ENCODE results near the gene INPP4B.

DNA sequence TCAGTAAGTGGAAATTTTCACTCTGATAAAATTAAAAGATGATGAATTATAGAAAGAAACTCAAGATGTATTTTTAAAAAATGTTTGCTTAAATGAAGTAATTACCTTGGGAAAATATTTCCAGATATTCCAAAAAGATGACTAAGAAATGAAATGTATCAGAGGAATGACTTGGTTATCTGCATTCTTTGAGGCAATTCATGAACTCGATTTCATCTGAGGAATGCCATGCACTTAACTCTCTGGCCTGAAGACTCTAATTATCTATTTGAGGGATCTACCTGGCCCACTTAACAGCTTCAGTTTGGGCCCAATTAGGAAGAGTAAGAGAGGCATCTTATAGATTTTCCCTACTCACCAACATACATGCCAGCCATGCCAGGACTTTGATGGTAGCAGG is 182.3 kb downstream of the INPP4B start:
- TF ChIP-seq, protein P1, sequence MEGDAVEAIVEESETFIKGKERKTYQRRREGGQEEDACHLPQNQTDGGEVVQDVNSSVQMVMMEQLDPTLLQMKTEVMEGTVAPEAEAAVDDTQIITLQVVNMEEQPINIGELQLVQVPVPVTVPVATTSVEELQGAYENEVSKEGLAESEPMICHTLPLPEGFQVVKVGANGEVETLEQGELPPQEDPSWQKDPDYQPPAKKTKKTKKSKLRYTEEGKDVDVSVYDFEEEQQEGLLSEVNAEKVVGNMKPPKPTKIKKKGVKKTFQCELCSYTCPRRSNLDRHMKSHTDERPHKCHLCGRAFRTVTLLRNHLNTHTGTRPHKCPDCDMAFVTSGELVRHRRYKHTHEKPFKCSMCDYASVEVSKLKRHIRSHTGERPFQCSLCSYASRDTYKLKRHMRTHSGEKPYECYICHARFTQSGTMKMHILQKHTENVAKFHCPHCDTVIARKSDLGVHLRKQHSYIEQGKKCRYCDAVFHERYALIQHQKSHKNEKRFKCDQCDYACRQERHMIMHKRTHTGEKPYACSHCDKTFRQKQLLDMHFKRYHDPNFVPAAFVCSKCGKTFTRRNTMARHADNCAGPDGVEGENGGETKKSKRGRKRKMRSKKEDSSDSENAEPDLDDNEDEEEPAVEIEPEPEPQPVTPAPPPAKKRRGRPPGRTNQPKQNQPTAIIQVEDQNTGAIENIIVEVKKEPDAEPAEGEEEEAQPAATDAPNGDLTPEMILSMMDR (IDR thresholded peaks at IDR 0.05; ENCODE audit: low read depth, low read length) = no peak
- no peak for TF ChIP-seq EZH2phosphoT487 (IDR thresholded peaks at IDR 0.05; ENCODE audit: low read depth)
